GM19467 (cell line): Measurements from ENCODE around the gene PLEKHG7.

Source experiments
- ATAC-seq: cut with Tn5 transposase; IDR thresholded peaks from one replicate; pipeline ENCODE4 v1.9.1; 2021; ENCODE audit warnings: mild to moderate bottlenecking, moderate library complexity; ENCODE audit not compliant: unreplicated experiment

PLEKHG7 gene

GRCh38 chr12:92706594-92706993 is 3.8 kb downstream of the PLEKHG7 start:
- no peak for ATAC-seq

DNA sequence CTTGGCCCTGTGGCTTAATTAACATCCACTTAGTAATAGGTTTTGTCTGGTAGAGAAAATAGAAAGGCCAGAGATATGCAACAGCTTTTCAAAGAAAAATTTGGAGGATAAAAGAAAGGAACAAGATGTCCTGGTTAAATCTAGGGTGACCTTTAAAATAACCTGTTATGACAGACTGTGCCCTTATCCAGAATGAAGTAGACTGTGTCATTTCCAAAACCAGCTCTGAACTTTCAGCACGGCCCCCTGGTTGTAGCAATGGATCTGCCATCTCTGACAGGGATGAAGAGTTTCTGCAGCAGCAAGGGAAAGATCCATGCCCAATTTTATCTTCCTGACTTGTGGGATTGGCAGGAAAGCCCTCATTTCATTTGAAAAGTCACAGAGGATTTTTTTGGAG is 5.1 kb downstream of the PLEKHG7 start:
- ATAC-seq, result no peak

DNA sequence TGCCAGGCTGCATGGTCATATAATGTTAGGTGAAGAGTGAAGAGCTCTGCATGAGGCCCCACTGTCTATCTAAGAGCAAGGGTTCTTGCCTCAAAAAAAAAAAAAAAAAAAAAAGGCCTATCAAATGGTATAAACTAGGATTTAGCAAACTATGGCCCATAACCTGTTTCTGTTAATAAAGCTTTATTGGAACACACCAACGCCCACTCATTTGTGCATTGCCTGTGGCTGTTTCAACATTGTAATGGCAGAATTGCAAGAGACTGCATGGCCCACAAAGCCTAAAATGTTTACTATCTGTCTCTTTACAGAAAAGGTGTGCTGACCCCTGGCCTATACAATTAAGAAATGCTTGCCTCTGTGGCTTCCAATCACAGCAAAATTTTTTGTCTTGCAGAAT is 12.8 kb downstream of the PLEKHG7 start:
- ATAC-seq, result no peak

DNA sequence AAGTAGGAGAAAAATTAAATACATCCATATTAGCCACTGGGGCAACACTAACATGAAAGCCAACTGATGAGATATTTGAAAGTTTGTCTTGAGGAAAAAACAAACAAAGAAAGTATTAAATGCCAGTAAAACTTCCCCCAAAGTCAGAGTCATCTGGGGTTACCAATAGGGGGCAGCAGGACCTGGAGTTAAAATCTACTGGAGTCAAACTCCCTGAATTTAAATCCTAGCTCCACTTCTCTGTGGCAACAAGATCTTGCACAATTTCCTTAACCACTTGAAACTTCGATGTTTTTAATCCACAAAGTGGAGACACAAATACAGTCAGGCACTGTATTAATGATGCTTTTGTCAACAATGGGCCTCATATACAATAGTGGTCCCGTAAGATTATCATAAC is 14.4 kb downstream of the PLEKHG7 start:
- no peak for ATAC-seq

- ATAC-seq, result no peak
Measured at GRCh38 chr12:92718483-92718990, 15.7 kb downstream of the PLEKHG7 start.

DNA sequence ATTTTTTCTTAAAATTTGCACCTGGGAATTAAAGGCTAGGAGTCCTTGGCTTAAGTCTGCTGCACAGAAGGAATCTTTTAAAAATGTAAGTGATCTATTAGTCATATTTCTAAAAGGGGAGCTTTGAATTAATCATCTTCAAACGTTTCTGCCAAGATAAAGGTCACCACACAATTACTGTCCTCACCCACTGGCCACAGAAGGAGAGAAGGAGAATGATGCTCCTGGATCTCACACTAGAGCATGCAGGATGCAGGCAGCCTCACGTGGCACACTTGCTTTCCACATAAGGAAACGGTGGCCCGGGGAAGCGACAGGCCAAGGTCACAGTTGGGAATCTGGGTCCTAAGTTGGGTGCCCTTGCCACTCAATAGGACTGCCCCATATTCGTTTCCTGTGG is 16.9 kb downstream of the PLEKHG7 start:
- ATAC-seq, result no peak

DNA sequence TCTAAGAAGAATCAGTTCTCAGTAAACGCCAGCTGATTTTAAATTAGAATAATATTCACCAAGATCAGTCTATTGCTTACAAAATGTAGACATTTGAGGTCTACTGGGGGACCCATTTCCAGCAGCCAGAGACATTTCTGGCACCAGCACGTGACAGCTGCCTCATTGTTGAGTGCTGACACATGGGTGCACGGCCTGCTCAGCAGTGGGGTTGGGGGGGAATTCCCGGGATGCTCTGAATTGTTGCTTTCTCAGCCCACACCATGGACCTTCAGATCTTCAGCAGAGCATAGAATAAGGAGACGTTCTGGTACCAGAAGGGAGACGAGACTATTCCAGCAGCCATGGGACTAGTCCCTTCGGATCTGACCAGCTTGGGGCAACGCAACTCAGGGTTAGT is 18.3 kb downstream of the PLEKHG7 start:
- ATAC-seq, result no peak

GRCh38 chr12:92721656-92722055 is 18.9 kb downstream of the PLEKHG7 start:
- ATAC-seq, result no peak

GRCh38 chr12:92722897-92723296 is 20.1 kb downstream of the PLEKHG7 start:
- ATAC-seq, result no peak

- ATAC-seq, result no peak
Measured at GRCh38 chr12:92726850-92727249, 24.1 kb downstream of the PLEKHG7 start.

DNA sequence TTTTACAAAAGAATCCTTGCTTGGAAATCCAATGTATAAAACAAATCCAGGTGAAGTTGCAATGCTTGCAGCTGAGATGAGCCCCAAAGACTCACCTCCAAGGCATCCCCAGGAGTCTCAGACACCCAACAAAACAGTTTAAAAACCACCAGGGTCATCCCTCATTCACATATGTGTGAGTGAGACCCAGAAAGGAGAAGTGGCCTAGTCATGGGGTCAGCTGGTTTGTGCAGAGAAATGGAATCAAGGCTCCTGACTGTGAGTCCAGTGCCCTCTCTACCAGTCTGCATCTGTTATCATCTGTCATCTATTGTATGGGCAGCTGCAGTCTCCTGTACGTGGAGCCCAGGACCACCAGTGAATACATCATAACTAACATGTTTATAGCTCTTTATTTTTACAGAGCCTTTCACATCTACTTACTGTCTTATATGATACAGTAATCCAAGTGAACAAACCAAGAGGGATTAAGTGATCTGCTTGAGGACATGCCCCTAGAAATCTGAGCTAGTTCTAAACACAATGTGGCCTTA is 27.1 kb downstream of the PLEKHG7 start:
- ATAC-seq, result no peak

DNA sequence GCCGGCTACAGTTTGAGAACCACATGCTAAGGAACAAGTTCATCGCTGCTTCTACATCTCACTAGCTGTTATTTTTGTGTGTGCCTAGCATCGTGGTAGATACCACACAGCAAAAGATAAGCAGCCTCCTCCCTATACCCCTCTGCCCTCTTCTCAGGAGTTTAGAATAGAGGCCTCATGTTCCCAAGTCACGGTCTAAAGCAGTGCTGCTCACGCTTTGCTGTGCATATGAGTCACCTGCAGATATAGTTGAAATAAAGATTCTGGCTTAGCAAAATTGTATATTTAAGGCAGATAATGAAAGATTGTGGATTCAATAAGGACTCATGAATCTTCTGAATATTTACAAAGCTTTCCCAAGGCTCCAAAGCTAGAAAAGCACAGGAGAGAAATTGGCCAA is 28.0 kb downstream of the PLEKHG7 start:
- ATAC-seq, result no peak

- no peak for ATAC-seq
Measured at GRCh38 chr12:92732216-92732615, 29.4 kb downstream of the PLEKHG7 start.

- ATAC-seq, result no peak
Measured at GRCh38 chr12:92732716-92733115, 29.9 kb downstream of the PLEKHG7 start.

GRCh38 chr12:92733181-92733580 is 30.4 kb downstream of the PLEKHG7 start:
- ATAC-seq, result no peak

- no peak for ATAC-seq
Measured at GRCh38 chr12:92733661-92734060, 30.9 kb downstream of the PLEKHG7 start.

GRCh38 chr12:92735131-92735721 is 32.4 kb downstream of the PLEKHG7 start:
- no peak for ATAC-seq

DNA sequence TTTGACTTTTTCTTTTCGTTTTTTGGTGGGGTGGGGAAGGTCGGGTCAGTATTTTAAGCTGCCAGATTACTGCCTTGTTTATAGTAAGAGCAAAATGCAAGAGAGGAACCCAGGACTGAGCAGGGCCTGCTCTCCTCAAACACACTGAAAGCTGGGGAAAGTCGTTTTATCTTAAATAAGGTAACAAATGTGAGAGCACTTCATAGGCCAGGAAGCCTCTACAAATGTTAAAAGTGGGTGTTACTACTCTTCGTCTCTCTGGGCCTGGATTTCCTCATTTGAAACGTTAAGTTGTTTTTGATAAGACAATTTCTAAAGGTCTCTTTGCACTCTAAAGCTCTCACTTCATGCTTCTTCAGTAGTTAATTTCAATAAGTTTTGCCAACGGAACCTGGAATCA is 33.8 kb downstream of the PLEKHG7 start:
- ATAC-seq, result no peak

- no peak for ATAC-seq
Measured at GRCh38 chr12:92737855-92738850, 35.4 kb downstream of the PLEKHG7 start.

GRCh38 chr12:92739113-92739512 is 36.3 kb downstream of the PLEKHG7 start:
- no peak for ATAC-seq

DNA sequence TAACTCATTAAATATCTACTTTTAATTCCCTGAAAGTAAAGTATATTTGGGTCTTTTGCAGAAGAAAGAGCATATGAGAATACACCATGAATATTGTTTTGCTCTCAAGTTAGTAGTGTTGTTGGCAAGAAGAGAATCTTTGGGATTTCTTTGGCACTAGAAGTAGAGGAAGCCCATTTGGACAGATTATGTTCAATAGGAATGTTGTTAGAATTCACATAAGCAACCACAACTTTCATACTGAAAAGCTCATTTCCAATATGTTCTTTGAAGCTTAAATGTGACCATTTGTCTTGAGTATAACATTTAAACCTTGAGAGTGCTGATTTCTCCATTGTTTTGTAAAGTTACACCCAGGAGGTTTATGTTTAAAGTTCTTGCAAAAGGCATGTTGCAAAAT is 37.6 kb downstream of the PLEKHG7 start:
- ATAC-seq, result no peak

DNA sequence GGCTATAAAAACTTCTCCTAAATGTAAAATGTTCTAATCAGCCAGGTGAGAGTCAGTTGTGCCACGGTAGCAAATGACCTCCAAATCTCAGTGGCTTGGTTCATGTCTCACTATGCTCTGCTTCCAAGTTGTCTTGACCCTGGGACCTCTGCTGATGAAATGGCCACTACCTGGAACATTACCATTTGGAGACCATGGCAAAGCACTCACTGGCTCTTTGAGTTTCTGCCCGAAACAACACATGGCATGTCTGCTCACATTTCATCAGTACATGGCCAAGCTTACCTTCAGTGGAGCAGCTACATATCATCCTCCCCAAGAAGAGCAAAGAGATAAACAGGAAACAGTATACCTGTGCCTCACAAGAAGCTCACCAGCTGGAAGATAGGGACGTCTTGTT is 40.2 kb downstream of the PLEKHG7 start:
- ATAC-seq, result no peak
